Caco-2 (cell line): ENCODE measurements around the gene DVL1. TPM values are rescaled to one million over a fixed set of nuclear protein-coding genes. Genes with fewer than 3 reads are reported as not detected.

Source experiments
- BruUV-seq: library from RNA; stranded (reverse); fragments of 400-500 nt; replicated peaks from 2 replicates; lab custom pipeline; 2021; lab: Mats Ljungman, UMichigan
- CTCF ChIA-PET: fragments of 300-600 bp; sonication (Branson Sonifier 250); formaldehyde crosslinking; loops from one replicate; lab custom pipeline; 2022; ENCODE audit warnings: antibody characterized with exemption; lab: Charles Lee
- POLR2A ChIA-PET: fragments of 300-600 bp; sonication (Branson Sonifier 250); formaldehyde crosslinking; loops from one replicate; lab custom pipeline; 2022; ENCODE audit warnings: antibody characterized with exemption; lab: Charles Lee
- DNase-seq, 2 experiments: peaks; one replicate each; pipeline versions ENCODE4 v3.0.0 to v3.0.0-alpha.2; 2020 to 2022
- H3K27me3 ChIP-seq: replicated peaks from 2 replicates; pipeline ENCODE4 v1.6.0; 2011; ENCODE audit warnings: low read length; ENCODE audit not compliant: control insufficient read depth, insufficient read depth
- H3K36me3 ChIP-seq: 2 replicates; pipeline ENCODE4 v1.5.1; 2011; ENCODE audit warnings: low read length; ENCODE audit not compliant: control insufficient read depth, insufficient read depth
- H3K4me1 ChIP-seq: fragments of 250-450 bp; sonication (Bioruptor Pico); 2 replicates; pipeline ENCODE4 v1.5.1; 2020; ENCODE audit warnings: mild to moderate bottlenecking
- H3K4me3 ChIP-seq: 2 replicates; pipeline ENCODE4 v1.5.1; 2011; ENCODE audit warnings: low read depth, mild to moderate bottlenecking, control low read depth, low read length
- H3K9me3 ChIP-seq: fragments of 250-450 bp; sonication (Bioruptor Pico); 2 replicates; pipeline ENCODE4 v1.5.1; 2020; ENCODE audit warnings: mild to moderate bottlenecking, moderate library complexity
- H3K27ac Mint-ChIP-seq: one replicate; pipeline ENCODE4 v1.8.0; 2022; ENCODE audit warnings: mixed read lengths; ENCODE audit not compliant: unreplicated experiment
- H3K27me3 Mint-ChIP-seq: one replicate; pipeline ENCODE4 v1.8.0; 2022; ENCODE audit warnings: mixed read lengths; ENCODE audit not compliant: insufficient read depth, unreplicated experiment
- H3K36me3 Mint-ChIP-seq: one replicate; pipeline ENCODE4 v1.8.0; 2022; ENCODE audit warnings: mild to moderate bottlenecking, mixed read lengths; ENCODE audit not compliant: insufficient read depth, unreplicated experiment
- H3K4me1 Mint-ChIP-seq: one replicate; pipeline ENCODE4 v1.8.0; 2022; ENCODE audit warnings: low read depth, mixed read lengths; ENCODE audit not compliant: unreplicated experiment
- H3K4me3 Mint-ChIP-seq: one replicate; pipeline ENCODE4 v1.8.0; 2022; ENCODE audit warnings: mild to moderate bottlenecking, moderate library complexity, mixed read lengths; ENCODE audit not compliant: unreplicated experiment
- H3K9me3 Mint-ChIP-seq: one replicate; pipeline ENCODE4 v1.8.0; 2022; ENCODE audit warnings: mixed read lengths; ENCODE audit not compliant: unreplicated experiment
- CTCF ChIP-seq, 2 experiments: fragments of 200-600 bp in 1 of 2; IDR thresholded peaks; 1 replicate in 1 of 2; 2 replicates in 1 of 2; pipeline versions ENCODE4 v1.5.1 to v1.8.0; 2011 to 2022; ENCODE audit warnings: antibody characterized with exemption in 1 of 2, control low read depth in 1 of 2, inconsistent platforms in 1 of 2, low read depth in 1 of 2, low read length in 1 of 2, mild to moderate bottlenecking in 1 of 2, moderate library complexity in 1 of 2; ENCODE audit not compliant: insufficient read depth in 1 of 2, severe bottlenecking in 1 of 2, unreplicated experiment in 1 of 2
- intact Hi-C: fragments of 100-400 bp; cut with micrococcal nuclease; formaldehyde crosslinking; loops from one replicate; pipeline ENCODE4 v1.10.0; 2022; ENCODE audit not compliant: unreplicated experiment
- total RNA-seq: library from RNA; stranded (reverse); gene quantifications from 2 replicates; pipeline ENCODE4 v1.2.3, GENCODE V29; 2022

Gene DVL1
- total RNA-seq, 1 experiment from 2014 or later = 40.6 TPM

- Mint-ChIP-seq H3K9me3 (no peaks in the 10 kb centered on the region), H3K27me3 (no peaks in the 10 kb centered on the region), H3K4me1 (peaks cover 8% of the 10 kb centered on the region), H3K4me3 (no peak overlapping the region), H3K36me3 (peaks cover 9% of the 10 kb centered on the region), H3K27ac (no peak overlapping the region)
- Histone ChIP-seq H3K4me3 (no peak overlapping the region), H3K4me1 (peaks cover 21% of the 10 kb centered on the region), H3K9me3 (no peaks in the 10 kb centered on the region), H3K36me3 (no peaks in the 10 kb centered on the region), H3K27me3 (no peaks in the 10 kb centered on the region)
- no peak for DNase-seq
- POLR2A ChIA-PET = no interaction called here
- intact Hi-C loops = no loop called here
- TF ChIP-seq CTCF (IDR thresholded peaks at IDR 0.05; ENCODE audit: insufficient read depth in 1 of 2, low read depth in 1 of 2, low read length in 1 of 2, severe bottlenecking in 1 of 2, unreplicated experiment in 1 of 2) = no peak
- BruUV-seq = no TSS peak
- CTCF ChIA-PET = no interaction called here
Observed at GRCh38 chr1:1361982-1362423, 12.8 kb upstream of the DVL1 start.

- no peak overlapping the region for H3K4me3 ChIP-seq
- H3K4me3 Mint-ChIP-seq = peak overlapping the region; percentile 25
- no TSS peak for BruUV-seq
Observed at GRCh38 chr1:1361233-1361981, 12.2 kb upstream of the DVL1 start.

More at GRCh38 chr1:1361233-1361981, 12.2 kb upstream of the DVL1 start:
- H3K27me3 ChIP-seq = no peaks in the 10 kb centered on the region
- no peaks in the 10 kb centered on the region for H3K9me3 Mint-ChIP-seq
- no peaks in the 10 kb centered on the region for H3K36me3 ChIP-seq
- no peaks in the 10 kb centered on the region for H3K27me3 Mint-ChIP-seq
- POLR2A ChIA-PET = no interaction called here
- peaks cover 21% of the 10 kb centered on the region for H3K4me1 ChIP-seq
- TF ChIP-seq CTCF (IDR thresholded peaks at IDR 0.05; ENCODE audit: insufficient read depth in 1 of 2, low read depth in 1 of 2, low read length in 1 of 2, severe bottlenecking in 1 of 2, unreplicated experiment in 1 of 2) = no peak
- DNase-seq = no peak
- peaks cover 8% of the 10 kb centered on the region for H3K4me1 Mint-ChIP-seq
- H3K36me3 Mint-ChIP-seq = peaks cover 9% of the 10 kb centered on the region
- intact Hi-C loops = no loop called here
- no peaks in the 10 kb centered on the region for H3K9me3 ChIP-seq
- H3K27ac Mint-ChIP-seq = peak overlapping the region; percentile 84
- CTCF ChIA-PET = no interaction called here
